ENCODE results near the gene ANKS1B.
"Not testable (repeated sequence)": the region's sequence is repeated elsewhere in the genome, so short reads cannot be mapped to it uniquely, and the experiment has no call there.

GRCh38 chr12:99624591-99624990 lies 360.1 kb downstream of the ANKS1B start:
- not testable (repeated sequence) for TF ChIP-seq CTCF, POLR2A (IDR thresholded peaks at IDR 0.05)
